Ishikawa (cell line): ENCODE measurements around the gene HPDL.

Experiments
- CEBPB ChIP-seq: IDR thresholded peaks from 2 replicates; pipeline ENCODE4 v1.6.1; 2012
- CREB1 ChIP-seq: IDR thresholded peaks from 2 replicates; pipeline ENCODE4 v1.6.1; 2012; ENCODE audit warnings: low read depth
- EGR1 ChIP-seq: IDR thresholded peaks from 2 replicates; pipeline ENCODE4 v1.6.1; 2012
- EP300 ChIP-seq: IDR thresholded peaks from 2 replicates; pipeline ENCODE4 v1.6.1; 2012; ENCODE audit warnings: borderline replicate concordance
- FOXM1 ChIP-seq: IDR thresholded peaks from 2 replicates; pipeline ENCODE4 v1.6.1; 2012; ENCODE audit warnings: low read depth, borderline replicate concordance
- NFIC ChIP-seq: IDR thresholded peaks from 2 replicates; pipeline ENCODE4 v1.6.1; 2012
- RAD21 ChIP-seq: IDR thresholded peaks from 2 replicates; pipeline ENCODE4 v1.6.1; 2012; ENCODE audit warnings: low read depth
- TAF1 ChIP-seq: IDR thresholded peaks from 2 replicates; pipeline ENCODE4 v1.6.1; 2012; ENCODE audit warnings: low read depth, mild to moderate bottlenecking
- TCF12 ChIP-seq: IDR thresholded peaks from 2 replicates; pipeline ENCODE4 v1.6.1; 2012; ENCODE audit warnings: low read depth
- TEAD4 ChIP-seq: IDR thresholded peaks from 2 replicates; pipeline ENCODE4 v1.6.1; 2012
- YY1 ChIP-seq: IDR thresholded peaks from 2 replicates; pipeline ENCODE4 v1.6.1; 2012; ENCODE audit warnings: low read depth
- ZBTB7A ChIP-seq: IDR thresholded peaks from 2 replicates; pipeline ENCODE4 v1.6.1; 2012; ENCODE audit warnings: low read depth
- TF ChIP-seq, protein P1 (sequence below): IDR thresholded peaks from 2 replicates; pipeline ENCODE4 v1.6.1; 2012
- TF ChIP-seq, protein P2 (sequence below): IDR thresholded peaks from 2 replicates; pipeline ENCODE4 v1.6.1; 2012; ENCODE audit warnings: low read depth, mild to moderate bottlenecking
- TF ChIP-seq, protein P3 (sequence below): IDR thresholded peaks from 2 replicates; pipeline ENCODE4 v1.6.1; 2012

The HPDL gene

DNA sequence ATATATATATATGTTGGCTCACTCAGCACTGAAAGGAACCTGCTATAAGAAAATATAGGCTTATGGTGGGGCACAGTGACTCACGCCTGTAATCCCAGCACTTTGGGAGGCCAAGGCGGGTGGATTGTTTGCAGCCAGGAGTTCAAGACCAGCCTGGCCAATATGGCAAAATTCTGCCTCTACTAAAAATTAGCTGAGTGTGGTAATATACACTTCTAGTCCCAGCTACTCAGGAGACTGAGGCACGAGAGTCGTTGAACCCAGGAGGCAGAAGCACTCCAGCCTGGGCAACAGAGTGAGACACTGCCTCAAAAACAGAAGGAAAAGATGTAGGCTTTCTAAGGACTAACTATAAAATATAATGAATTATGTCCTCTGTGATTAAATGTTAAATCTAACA lies 28.1 kb downstream of the HPDL start:
- TF ChIP-seq TEAD4, result no peak
- TF ChIP-seq, protein P1, sequence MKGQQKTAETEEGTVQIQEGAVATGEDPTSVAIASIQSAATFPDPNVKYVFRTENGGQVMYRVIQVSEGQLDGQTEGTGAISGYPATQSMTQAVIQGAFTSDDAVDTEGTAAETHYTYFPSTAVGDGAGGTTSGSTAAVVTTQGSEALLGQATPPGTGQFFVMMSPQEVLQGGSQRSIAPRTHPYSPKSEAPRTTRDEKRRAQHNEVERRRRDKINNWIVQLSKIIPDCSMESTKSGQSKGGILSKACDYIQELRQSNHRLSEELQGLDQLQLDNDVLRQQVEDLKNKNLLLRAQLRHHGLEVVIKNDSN, result no peak
- no peak for TF ChIP-seq ZBTB7A
- TF ChIP-seq EP300, result no peak
- TF ChIP-seq YY1, result no peak
- no peak for TF ChIP-seq EGR1
- no peak for TF ChIP-seq NFIC
- TF ChIP-seq TAF1, result no peak
- no peak for TF ChIP-seq FOXM1
- TF ChIP-seq RAD21, result no peak
- TF ChIP-seq CEBPB, result no peak
- no peak for TF ChIP-seq CREB1

DNA sequence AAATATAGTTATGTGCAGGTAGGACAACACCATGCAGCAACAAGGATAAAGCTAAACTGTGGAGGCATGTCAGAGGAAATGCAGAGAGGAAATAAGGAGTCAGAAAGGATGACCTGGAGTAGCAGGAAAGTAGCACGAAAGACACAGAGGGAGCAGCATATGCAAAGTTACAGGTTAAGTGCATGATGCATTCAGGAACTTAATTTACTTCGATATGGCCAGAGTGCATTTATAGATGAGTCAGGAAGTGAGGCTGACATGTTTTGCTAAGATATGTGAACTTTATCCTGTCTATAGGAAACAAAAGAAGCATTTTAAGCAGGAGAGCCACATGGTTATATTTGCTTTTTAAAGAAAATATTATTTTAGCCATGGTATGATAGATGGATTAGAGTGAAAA lies 29.0 kb downstream of the HPDL start:
- no peak for TF ChIP-seq YY1
- no peak for TF ChIP-seq NFIC
- no peak for TF ChIP-seq EGR1
- no peak for TF ChIP-seq CEBPB
- no peak for TF ChIP-seq FOXM1
- no peak for TF ChIP-seq ZBTB7A
- TF ChIP-seq, protein P1, result no peak
- TF ChIP-seq CREB1, result no peak
- TF ChIP-seq, protein P2, sequence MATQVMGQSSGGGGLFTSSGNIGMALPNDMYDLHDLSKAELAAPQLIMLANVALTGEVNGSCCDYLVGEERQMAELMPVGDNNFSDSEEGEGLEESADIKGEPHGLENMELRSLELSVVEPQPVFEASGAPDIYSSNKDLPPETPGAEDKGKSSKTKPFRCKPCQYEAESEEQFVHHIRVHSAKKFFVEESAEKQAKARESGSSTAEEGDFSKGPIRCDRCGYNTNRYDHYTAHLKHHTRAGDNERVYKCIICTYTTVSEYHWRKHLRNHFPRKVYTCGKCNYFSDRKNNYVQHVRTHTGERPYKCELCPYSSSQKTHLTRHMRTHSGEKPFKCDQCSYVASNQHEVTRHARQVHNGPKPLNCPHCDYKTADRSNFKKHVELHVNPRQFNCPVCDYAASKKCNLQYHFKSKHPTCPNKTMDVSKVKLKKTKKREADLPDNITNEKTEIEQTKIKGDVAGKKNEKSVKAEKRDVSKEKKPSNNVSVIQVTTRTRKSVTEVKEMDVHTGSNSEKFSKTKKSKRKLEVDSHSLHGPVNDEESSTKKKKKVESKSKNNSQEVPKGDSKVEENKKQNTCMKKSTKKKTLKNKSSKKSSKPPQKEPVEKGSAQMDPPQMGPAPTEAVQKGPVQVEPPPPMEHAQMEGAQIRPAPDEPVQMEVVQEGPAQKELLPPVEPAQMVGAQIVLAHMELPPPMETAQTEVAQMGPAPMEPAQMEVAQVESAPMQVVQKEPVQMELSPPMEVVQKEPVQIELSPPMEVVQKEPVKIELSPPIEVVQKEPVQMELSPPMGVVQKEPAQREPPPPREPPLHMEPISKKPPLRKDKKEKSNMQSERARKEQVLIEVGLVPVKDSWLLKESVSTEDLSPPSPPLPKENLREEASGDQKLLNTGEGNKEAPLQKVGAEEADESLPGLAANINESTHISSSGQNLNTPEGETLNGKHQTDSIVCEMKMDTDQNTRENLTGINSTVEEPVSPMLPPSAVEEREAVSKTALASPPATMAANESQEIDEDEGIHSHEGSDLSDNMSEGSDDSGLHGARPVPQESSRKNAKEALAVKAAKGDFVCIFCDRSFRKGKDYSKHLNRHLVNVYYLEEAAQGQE, result no peak
- TF ChIP-seq TEAD4, result no peak
- TF ChIP-seq EP300, result no peak
- TF ChIP-seq RAD21, result no peak
- TF ChIP-seq TCF12, result no peak

DNA sequence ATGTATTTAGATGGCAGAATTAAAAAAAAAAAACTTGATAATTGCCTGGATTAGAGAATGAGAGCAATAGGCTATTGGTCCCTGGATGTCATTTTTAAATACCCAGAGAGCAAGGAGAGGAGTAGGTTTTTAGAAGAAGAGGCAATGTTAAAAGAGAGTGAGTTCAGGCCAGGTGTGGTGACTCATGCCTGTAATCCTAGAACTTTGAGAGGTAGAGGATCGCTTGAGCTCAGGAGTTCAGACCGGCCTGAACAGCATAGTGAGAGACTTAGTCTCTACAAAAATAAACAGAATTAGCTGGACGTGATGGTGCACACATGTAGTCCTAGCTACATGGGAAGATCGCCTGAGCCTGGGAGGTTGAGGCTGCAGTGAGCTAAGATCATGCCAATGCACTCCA lies 29.5 kb downstream of the HPDL start:
- TF ChIP-seq TAF1 (no peak), RAD21 (no peak), TCF12 (no peak), YY1 (no peak), TEAD4 (no peak), ZBTB7A (no peak), FOXM1 (no peak), EGR1 (no peak), NFIC (no peak), CREB1 (no peak), EP300 (no peak), CEBPB (no peak)
- TF ChIP-seq, protein P2, result no peak
- TF ChIP-seq, protein P3, sequence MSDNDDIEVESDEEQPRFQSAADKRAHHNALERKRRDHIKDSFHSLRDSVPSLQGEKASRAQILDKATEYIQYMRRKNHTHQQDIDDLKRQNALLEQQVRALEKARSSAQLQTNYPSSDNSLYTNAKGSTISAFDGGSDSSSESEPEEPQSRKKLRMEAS, result no peak
- TF ChIP-seq, protein P1, result no peak

DNA sequence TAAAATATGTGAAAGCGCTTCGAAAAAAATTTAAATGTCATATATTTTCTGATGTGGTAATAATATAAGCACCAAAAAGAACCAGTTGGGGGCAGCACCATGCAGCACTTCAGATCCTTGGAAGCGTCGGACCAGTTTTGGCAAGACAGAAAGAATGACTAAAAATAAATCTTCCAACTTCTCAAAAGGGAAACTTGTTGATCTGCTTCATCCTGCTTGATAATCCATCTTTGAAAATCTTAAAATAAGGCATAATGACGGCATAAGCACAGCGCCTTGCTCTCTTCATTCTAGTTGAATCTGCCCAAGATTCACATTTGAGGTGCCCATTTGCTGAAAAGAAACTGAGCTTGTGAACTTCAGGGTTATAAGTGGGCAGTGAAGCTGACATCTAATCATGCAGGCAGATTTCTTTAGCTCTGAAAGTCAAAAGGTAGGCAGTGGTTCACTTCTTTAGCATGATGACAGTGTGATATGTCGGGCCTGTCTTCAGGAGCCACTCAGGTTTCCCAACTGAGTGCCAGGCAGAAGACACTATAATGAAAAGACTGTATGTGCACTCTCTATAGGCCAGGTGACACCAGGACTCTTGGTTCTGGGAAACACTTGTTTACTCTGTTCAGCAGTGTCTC lies 33.3 kb downstream of the HPDL start:
- no peak for TF ChIP-seq EGR1
- no peak for TF ChIP-seq TCF12
- no peak for TF ChIP-seq ZBTB7A
- peak; percentile 81 for TF ChIP-seq RAD21
- TF ChIP-seq CEBPB, result no peak
- TF ChIP-seq, protein P2, result no peak
- TF ChIP-seq YY1, result no peak
- no peak for TF ChIP-seq FOXM1
